SJSA1 (cell line): ENCODE measurements around the gene KCNG2. TPM values are rescaled to one million over a fixed set of nuclear protein-coding genes. Genes with fewer than 3 reads are reported as not detected.

Experiments
- DNase-seq, 2 experiments: peaks; one replicate each; pipeline ENCODE4 v3.0.0-alpha.2; 2015 to 2020; ENCODE audit warnings: low spot score in 2 of 2, low read depth in 1 of 2
- H3K27ac ChIP-seq: fragments of 250-450 bp; sonication (Bioruptor Pico); 2 replicates; pipeline ENCODE4 v1.5.1; 2020; ENCODE audit warnings: mild to moderate bottlenecking, moderate library complexity
- H3K27me3 ChIP-seq: fragments of 250-450 bp; sonication (Bioruptor Pico); replicated peaks from 2 replicates; pipeline ENCODE4 v1.5.1; 2020; ENCODE audit warnings: mild to moderate bottlenecking, moderate library complexity
- H3K36me3 ChIP-seq: fragments of 250-450 bp; sonication (Bioruptor Pico); 2 replicates; pipeline ENCODE4 v1.5.1; 2020; ENCODE audit warnings: mild to moderate bottlenecking
- H3K4me1 ChIP-seq: fragments of 250-450 bp; sonication (Bioruptor Pico); replicated peaks from 2 replicates; pipeline ENCODE4 v1.6.1; 2021; ENCODE audit warnings: mild to moderate bottlenecking
- H3K4me3 ChIP-seq: fragments of 250-450 bp; sonication (Bioruptor Pico); 2 replicates; pipeline ENCODE4 v1.5.1; 2020; ENCODE audit warnings: mild to moderate bottlenecking
- H3K9me3 ChIP-seq: fragments of 250-450 bp; sonication (Bioruptor Pico); replicated peaks from 2 replicates; pipeline ENCODE4 v1.5.1; 2020; ENCODE audit warnings: mild to moderate bottlenecking
- total RNA-seq: library from RNA; depleted of rRNA; stranded (reverse); fragments of >200 nt; shearing (Covaris generic); gene quantifications from 2 replicates; pipeline ENCODE4 v1.2.3, GENCODE V29; 2014

Gene KCNG2
- total RNA-seq, 1 experiment from 2014 or later = not detected

DNA sequence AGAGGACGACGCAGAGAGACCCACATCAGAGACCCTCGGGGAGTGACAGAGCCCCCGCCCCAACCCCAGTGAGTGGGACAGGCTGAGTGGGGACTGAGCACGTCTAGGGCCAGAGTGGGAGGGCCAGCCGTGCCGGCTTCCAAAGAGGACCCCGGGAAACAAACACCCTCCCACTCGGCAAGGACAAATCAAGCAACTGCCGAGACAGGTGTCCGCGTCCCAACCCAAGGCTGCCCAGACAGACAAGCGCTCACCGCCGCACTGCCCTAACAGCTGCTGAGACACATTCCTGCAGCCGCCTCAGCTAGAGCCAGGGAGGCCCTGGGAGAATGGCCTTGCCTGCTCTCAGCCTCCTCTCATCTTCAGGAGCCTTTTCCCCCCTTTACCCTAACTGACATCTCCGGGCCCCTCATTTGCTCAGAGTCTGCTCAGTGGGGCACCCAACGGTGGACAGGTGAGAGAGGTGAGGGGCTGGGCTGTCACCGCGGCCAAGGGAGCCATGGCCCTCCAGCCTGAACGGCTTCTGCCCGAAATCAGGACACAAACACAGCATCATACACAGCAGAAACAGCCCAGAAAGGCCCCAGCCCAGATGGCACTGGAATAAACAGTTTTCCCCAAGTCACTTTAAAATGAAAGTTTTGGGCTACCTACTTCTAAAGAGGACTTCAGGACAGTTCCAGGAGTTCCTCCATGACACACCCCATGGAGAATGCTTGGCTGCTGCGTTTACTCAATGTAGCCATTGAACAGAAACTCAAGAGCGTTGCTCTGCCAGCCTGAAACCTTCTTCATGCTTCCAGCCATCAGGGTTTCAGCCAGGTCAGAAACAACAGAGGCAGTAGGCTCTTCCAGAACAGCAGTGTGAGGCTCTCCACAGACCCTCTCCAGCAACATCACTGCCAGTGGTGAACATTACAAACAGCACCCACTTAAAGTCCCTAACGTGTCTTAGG lies 130.1 kb downstream of the KCNG2 start:
- peak in 1 of 2 experiments; percentile 33 for DNase-seq
- H3K36me3 ChIP-seq = peaks cover 20% of the 10 kb centered on the region
- H3K27me3 ChIP-seq = no peaks in the 10 kb centered on the region
- H3K4me1 ChIP-seq = no peaks in the 10 kb centered on the region
- peaks cover 30% of the 10 kb centered on the region for H3K9me3 ChIP-seq
- H3K27ac ChIP-seq = no peak overlapping the region
- no peak overlapping the region for H3K4me3 ChIP-seq

GRCh38 chr18:79928563-79928960 lies 130.8 kb downstream of the KCNG2 start:
- H3K9me3 ChIP-seq = peaks cover 30% of the 10 kb centered on the region
- no peaks in the 10 kb centered on the region for H3K4me1 ChIP-seq
- peaks cover 18% of the 10 kb centered on the region for H3K36me3 ChIP-seq
- no peak for DNase-seq
- no peak overlapping the region for H3K27ac ChIP-seq
- H3K4me3 ChIP-seq = no peak overlapping the region
- H3K27me3 ChIP-seq = no peaks in the 10 kb centered on the region

- no peak for DNase-seq
- Histone ChIP-seq H3K9me3 (peaks cover 30% of the 10 kb centered on the region), H3K36me3 (peaks cover 24% of the 10 kb centered on the region), H3K4me3 (no peak overlapping the region), H3K27ac (no peak overlapping the region), H3K4me1 (no peaks in the 10 kb centered on the region), H3K27me3 (no peaks in the 10 kb centered on the region)
Measured at GRCh38 chr18:79930020-79930642, 132.4 kb downstream of the KCNG2 start.

GRCh38 chr18:79931475-79931874 lies 133.7 kb downstream of the KCNG2 start:
- peaks cover 31% of the 10 kb centered on the region for H3K36me3 ChIP-seq
- no peak for DNase-seq

DNA sequence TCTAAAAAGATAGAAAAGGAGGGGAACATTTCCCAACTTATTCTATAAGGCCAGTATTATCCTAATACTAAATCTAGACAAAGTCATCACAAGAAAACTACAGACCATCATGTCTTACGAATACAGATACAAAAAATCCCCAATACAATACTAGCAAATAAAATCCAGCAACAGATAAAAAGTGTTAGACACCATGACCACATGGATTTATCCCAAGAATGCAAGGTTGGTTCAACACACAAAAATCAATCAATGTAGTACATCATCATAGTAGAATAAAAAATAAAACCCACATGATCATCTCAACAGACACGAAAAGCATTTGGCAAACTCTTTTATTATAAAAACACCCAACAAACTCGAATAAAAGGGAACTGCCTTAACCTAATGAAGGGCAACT lies 135.2 kb downstream of the KCNG2 start:
- no peaks in the 10 kb centered on the region for H3K27me3 ChIP-seq
- peaks cover 39% of the 10 kb centered on the region for H3K9me3 ChIP-seq
- H3K27ac ChIP-seq = no peak overlapping the region
- no peak for DNase-seq
- H3K4me1 ChIP-seq = no peaks in the 10 kb centered on the region
- no peak overlapping the region for H3K4me3 ChIP-seq
- H3K36me3 ChIP-seq = peaks cover 34% of the 10 kb centered on the region

More at GRCh38 chr18:79931475-79931874, 133.7 kb downstream of the KCNG2 start:
- Histone ChIP-seq H3K27me3 (no peaks in the 10 kb centered on the region), H3K9me3 (peaks cover 38% of the 10 kb centered on the region), H3K4me3 (no peak overlapping the region), H3K27ac (no peak overlapping the region), H3K4me1 (no peaks in the 10 kb centered on the region)

GRCh38 chr18:79933765-79934164 lies 136.0 kb downstream of the KCNG2 start:
- DNase-seq = no peak

DNA sequence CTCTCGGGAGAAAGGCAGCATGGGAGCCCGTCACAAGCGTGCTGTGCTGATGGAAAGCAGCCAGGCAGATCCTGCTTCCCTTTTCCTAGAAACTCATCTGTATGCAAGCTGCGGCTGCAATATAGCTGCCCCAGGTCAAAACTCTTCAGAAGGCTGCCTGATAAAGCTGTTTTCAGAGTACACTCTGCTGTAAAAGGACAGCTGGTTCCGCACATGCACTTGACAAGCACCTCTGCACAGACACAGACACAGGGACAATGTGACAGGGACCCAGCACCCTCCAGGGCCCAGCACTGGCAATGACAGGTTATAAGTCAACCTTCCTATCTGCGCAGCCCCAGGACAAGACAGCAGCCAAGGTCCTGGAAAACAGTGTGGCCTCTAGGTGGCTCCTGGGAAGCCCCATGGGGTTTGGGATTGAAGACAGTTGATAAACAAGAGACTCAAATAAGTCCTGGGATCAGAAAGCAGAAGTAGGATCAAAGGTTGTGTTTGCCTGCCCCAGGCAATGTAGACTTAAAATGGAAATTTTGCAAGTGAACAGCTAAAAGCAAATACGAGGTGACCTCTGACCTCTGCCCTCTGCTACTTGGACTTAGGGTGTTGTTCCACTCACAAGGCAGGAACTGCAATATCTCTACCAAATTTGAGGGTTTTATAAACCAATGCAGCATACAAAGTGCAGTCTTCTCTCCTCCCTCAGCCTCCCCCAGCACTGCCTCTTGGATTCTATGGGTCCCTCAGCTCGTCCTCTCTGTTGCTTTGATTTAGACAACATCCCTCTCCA lies 136.8 kb downstream of the KCNG2 start:
- Histone ChIP-seq H3K27ac (no peak overlapping the region), H3K36me3 (peaks cover 32% of the 10 kb centered on the region), H3K4me3 (no peak overlapping the region), H3K4me1 (no peaks in the 10 kb centered on the region), H3K27me3 (no peaks in the 10 kb centered on the region), H3K9me3 (peaks cover 25% of the 10 kb centered on the region)
- DNase-seq = no peak

More at GRCh38 chr18:79933765-79934164, 136.0 kb downstream of the KCNG2 start:
- H3K36me3 ChIP-seq = peaks cover 33% of the 10 kb centered on the region
- H3K4me1 ChIP-seq = no peaks in the 10 kb centered on the region
- no peak overlapping the region for H3K4me3 ChIP-seq
- peaks cover 33% of the 10 kb centered on the region for H3K9me3 ChIP-seq
- no peak overlapping the region for H3K27ac ChIP-seq
- no peaks in the 10 kb centered on the region for H3K27me3 ChIP-seq

DNA sequence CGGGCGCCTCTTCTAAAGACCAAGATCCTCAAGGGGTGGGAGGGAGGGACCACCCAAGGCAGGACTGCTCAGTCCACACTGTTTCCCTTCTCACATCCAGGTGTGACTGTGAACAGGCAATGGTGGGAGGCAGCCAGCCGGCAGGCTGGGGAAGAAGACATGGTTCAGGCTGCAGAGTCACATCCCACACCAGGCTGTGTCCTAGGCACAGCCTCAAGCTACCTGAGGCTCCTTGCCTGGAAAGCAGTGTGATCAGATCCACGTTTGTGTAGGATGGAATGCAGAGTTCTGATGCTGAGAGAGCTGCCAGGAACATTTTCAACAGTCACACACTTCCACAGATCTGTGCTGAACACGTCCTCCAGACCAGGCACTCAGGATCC lies 137.4 kb downstream of the KCNG2 start:
- DNase-seq = no peak
- H3K4me3 ChIP-seq = no peak overlapping the region
- no peaks in the 10 kb centered on the region for H3K27me3 ChIP-seq
- H3K4me1 ChIP-seq = no peaks in the 10 kb centered on the region
- H3K36me3 ChIP-seq = peaks cover 27% of the 10 kb centered on the region
- peaks cover 20% of the 10 kb centered on the region for H3K9me3 ChIP-seq
- no peak overlapping the region for H3K27ac ChIP-seq

DNA sequence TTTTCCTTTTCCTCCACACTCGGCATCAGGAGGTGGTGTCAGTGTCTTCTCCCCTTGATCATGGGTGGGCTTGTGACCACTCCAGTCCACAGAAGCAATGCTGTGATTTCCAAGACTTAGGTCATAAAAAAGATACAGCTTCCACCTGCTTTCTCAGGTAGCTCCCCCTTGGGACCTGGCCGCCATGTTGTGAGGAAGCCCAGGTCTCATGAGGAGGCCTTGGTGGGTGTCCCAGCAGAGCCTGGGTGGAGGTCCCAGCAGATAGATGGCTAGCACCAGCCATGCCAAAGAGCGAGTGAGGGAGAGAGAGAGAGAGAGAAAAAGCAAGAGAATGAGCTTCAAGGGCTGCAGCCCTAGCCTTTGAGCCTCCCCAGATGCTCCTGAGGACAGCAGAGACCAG lies 137.8 kb downstream of the KCNG2 start:
- Histone ChIP-seq H3K36me3 (peaks cover 27% of the 10 kb centered on the region), H3K4me3 (no peak overlapping the region), H3K27me3 (no peaks in the 10 kb centered on the region), H3K27ac (no peak overlapping the region), H3K9me3 (peaks cover 20% of the 10 kb centered on the region), H3K4me1 (no peaks in the 10 kb centered on the region)
- DNase-seq = no peak

GRCh38 chr18:79935925-79936324 lies 138.2 kb downstream of the KCNG2 start:
- no peak for DNase-seq
- Histone ChIP-seq H3K4me1 (no peaks in the 10 kb centered on the region), H3K9me3 (peaks cover 20% of the 10 kb centered on the region), H3K4me3 (no peak overlapping the region), H3K27me3 (no peaks in the 10 kb centered on the region), H3K36me3 (peaks cover 27% of the 10 kb centered on the region), H3K27ac (no peak overlapping the region)

GRCh38 chr18:79936641-79937040 lies 138.9 kb downstream of the KCNG2 start:
- peaks cover 17% of the 10 kb centered on the region for H3K9me3 ChIP-seq
- H3K36me3 ChIP-seq = peaks cover 31% of the 10 kb centered on the region
- no peaks in the 10 kb centered on the region for H3K4me1 ChIP-seq
- no peak for DNase-seq
- H3K27me3 ChIP-seq = no peaks in the 10 kb centered on the region
- no peak overlapping the region for H3K27ac ChIP-seq
- H3K4me3 ChIP-seq = no peak overlapping the region

- DNase-seq = peak in 1 of 2 experiments; percentile 27
- Histone ChIP-seq H3K4me3 (no peak overlapping the region), H3K4me1 (no peaks in the 10 kb centered on the region), H3K36me3 (peaks cover 33% of the 10 kb centered on the region), H3K9me3 (peaks cover 17% of the 10 kb centered on the region), H3K27ac (no peak overlapping the region), H3K27me3 (no peaks in the 10 kb centered on the region)
Measured at GRCh38 chr18:79937103-79937860, 139.5 kb downstream of the KCNG2 start.

DNA sequence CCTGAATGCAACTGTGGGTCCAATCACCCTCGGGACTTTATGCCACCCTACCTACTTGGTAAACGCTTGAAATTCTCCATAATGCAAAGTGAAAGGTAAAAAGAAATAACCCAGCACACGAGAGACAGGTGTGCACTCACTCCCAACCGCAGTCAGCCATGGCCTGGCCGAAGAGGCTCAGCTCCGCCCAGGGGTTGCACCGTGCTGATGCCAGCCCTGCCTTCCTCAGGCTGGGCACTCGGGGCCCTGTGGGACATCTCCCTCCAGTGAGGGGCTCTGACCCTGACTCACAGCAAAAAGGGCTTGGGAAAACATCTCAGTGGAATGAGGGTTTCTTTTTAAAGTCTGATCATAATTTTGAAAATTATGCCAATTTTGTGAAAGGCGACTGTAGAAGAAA lies 140.5 kb downstream of the KCNG2 start:
- no peaks in the 10 kb centered on the region for H3K27me3 ChIP-seq
- H3K4me3 ChIP-seq = no peak overlapping the region
- peaks cover 14% of the 10 kb centered on the region for H3K9me3 ChIP-seq
- no peak for DNase-seq
- peaks cover 40% of the 10 kb centered on the region for H3K36me3 ChIP-seq
- H3K4me1 ChIP-seq = no peaks in the 10 kb centered on the region
- H3K27ac ChIP-seq = no peak overlapping the region
